OCI-LY7 (cell line): ENCODE results near the gene TBC1D5. TPM values are rescaled to one million over a fixed set of nuclear protein-coding genes. Genes with fewer than 3 reads are reported as not detected.

Experiments used
- BruUV-seq: library from RNA; stranded (reverse); fragments of 400-500 nt; replicated peaks from 2 replicates; lab custom pipeline; 2021; lab: Mats Ljungman, UMichigan
- CTCF ChIA-PET: fragments of 300-600 bp; sonication (Branson Sonifier 250); formaldehyde crosslinking; loops from one replicate; lab custom pipeline; 2022; ENCODE audit warnings: antibody characterized with exemption; ENCODE audit not compliant: unreplicated experiment; lab: Charles Lee
- POLR2A ChIA-PET: fragments of 300-600 bp; sonication (Branson Sonifier 250); formaldehyde crosslinking; loops from one replicate; lab custom pipeline; 2022; ENCODE audit warnings: antibody characterized with exemption; lab: Charles Lee
- DNase-seq: peaks from one replicate; pipeline ENCODE4 v3.0.0-alpha.2; 2015; ENCODE audit warnings: low spot score
- H2AFZ ChIP-seq: fragments of 200-600 bp; sonication (generic), shearing (Covaris generic); 2 replicates; pipeline ENCODE4 v1.6.1; 2014; ENCODE audit warnings: mild to moderate bottlenecking, antibody characterized with exemption, low read length, moderate library complexity
- H3K27ac ChIP-seq: fragments of 200-600 bp; sonication (generic); 2 replicates; pipeline ENCODE4 v1.5.1; 2014; ENCODE audit warnings: mixed run types, low read depth, mild to moderate bottlenecking, moderate library complexity, low read length, inconsistent platforms; ENCODE audit not compliant: poor library complexity, severe bottlenecking
- H3K36me3 ChIP-seq: fragments of 200-600 bp; sonication (generic); 2 replicates; pipeline ENCODE4 v1.6.1; 2014; ENCODE audit warnings: mild to moderate bottlenecking, antibody characterized with exemption, low read length, moderate library complexity, mixed read lengths; ENCODE audit not compliant: insufficient read depth
- H3K4me1 ChIP-seq: fragments of 200-600 bp; sonication (generic); 2 replicates; pipeline ENCODE4 v1.5.1; 2014; ENCODE audit warnings: mild to moderate bottlenecking, low read length; ENCODE audit not compliant: insufficient read depth, poor library complexity, severe bottlenecking
- H3K4me2 ChIP-seq: fragments of 200-600 bp; sonication (generic); 2 replicates; pipeline ENCODE4 v1.6.1; 2014; ENCODE audit warnings: mild to moderate bottlenecking, low read length
- H3K4me3 ChIP-seq: fragments of 200-600 bp; sonication (generic); 2 replicates; pipeline ENCODE4 v1.5.1; 2014; ENCODE audit warnings: mild to moderate bottlenecking, low read depth, low read length; ENCODE audit not compliant: poor library complexity, severe bottlenecking
- H3K79me2 ChIP-seq: fragments of 200-600 bp; sonication (generic); 2 replicates; pipeline ENCODE4 v1.6.1; 2016; ENCODE audit warnings: low read depth, mild to moderate bottlenecking, low read length, moderate library complexity, mixed read lengths; ENCODE audit not compliant: insufficient read depth
- H3K9me2 ChIP-seq: fragments of 200-600 bp; sonication (generic); 2 replicates; pipeline ENCODE4 v1.6.1; 2016; ENCODE audit warnings: mild to moderate bottlenecking, low read length, mixed read lengths; ENCODE audit not compliant: insufficient read depth
- H3K9me3 ChIP-seq: fragments of 200-600 bp; sonication (generic); 2 replicates; pipeline ENCODE4 v1.6.1; 2014; ENCODE audit warnings: mild to moderate bottlenecking, mixed run types, low read length, mixed read lengths
- H4K20me1 ChIP-seq: fragments of 200-600 bp; sonication (generic); 2 replicates; pipeline ENCODE4 v1.6.1; 2014; ENCODE audit warnings: mild to moderate bottlenecking, antibody characterized with exemption, low read length, moderate library complexity, mixed read lengths; ENCODE audit not compliant: insufficient read depth
- CTCF ChIP-seq: fragments of 200-600 bp; sonication (generic); conservative IDR thresholded peaks from 2 replicates; pipeline ENCODE4 v1.5.1; 2014; ENCODE audit warnings: mild to moderate bottlenecking, antibody characterized with exemption, low read length, moderate library complexity, mixed read lengths
- EZH2phosphoT487 ChIP-seq: fragments of 200-600 bp; sonication (generic); IDR thresholded peaks from 2 replicates; pipeline ENCODE4 v1.6.1; 2018; ENCODE audit warnings: low read depth, borderline replicate concordance, mild to moderate bottlenecking, mixed run types, antibody characterized with exemption, low read length, moderate library complexity, mixed read lengths
- intact Hi-C: fragments of 100-400 bp; cut with micrococcal nuclease; formaldehyde crosslinking; loops from one replicate; pipeline ENCODE4 v1.10.0; 2022; ENCODE audit not compliant: unreplicated experiment
- total RNA-seq, 2 experiments: library from RNA; depleted of rRNA in 1 of 2; stranded (reverse); fragments of >200 nt in 1 of 2; shearing (Covaris generic) in 1 of 2; gene quantifications; 2 replicates each; pipeline ENCODE4 v1.2.3, GENCODE V29; 2014 to 2022

The TBC1D5 gene
- total RNA-seq, 2 experiments from 2014 or later = 78.5 to 82.4 TPM

GRCh38 chr3:17577796-17578520 is 164.5 kb downstream of the TBC1D5 start:
- H3K9me3 ChIP-seq = no peaks in the 10 kb centered on the region
- no peak overlapping the region for H3K27ac ChIP-seq
- TF ChIP-seq EZH2phosphoT487 (no peak), CTCF (no peak)
- BruUV-seq = no TSS peak
- no peaks in the 10 kb centered on the region for H3K9me2 ChIP-seq
- intact Hi-C loops = no loop called here
- no peak for DNase-seq
- no peak overlapping the region for H2AFZ ChIP-seq
- H3K4me2 ChIP-seq = no peak overlapping the region
- ChIA-PET POLR2A (interaction anchor here (1.1 kb wide), 1 partner anchor 263 kb away, joined by 9 read pairs; no protein-coding TSS in a partner anchor), CTCF (no interaction called here)
- no peak overlapping the region for H3K4me3 ChIP-seq
- H3K4me1 ChIP-seq = peaks cover 28% of the 10 kb centered on the region
- H3K79me2 ChIP-seq = no peaks in the 10 kb centered on the region
- 0 out of 2 replicates have a peak, but pooled peaks cover 12% of the 10 kb centered on the region for H4K20me1 ChIP-seq
- H3K36me3 ChIP-seq = no peaks in the 10 kb centered on the region

GRCh38 chr3:17573396-17573795 is 169.0 kb downstream of the TBC1D5 start:
- Histone ChIP-seq H4K20me1 (no peaks in the 10 kb centered on the region), H3K4me1 (peaks cover 10% of the 10 kb centered on the region), H3K4me2 (no peak overlapping the region), H3K27ac (no peak overlapping the region), H3K79me2 (no peaks in the 10 kb centered on the region), H3K9me3 (no peaks in the 10 kb centered on the region), H2AFZ (no peak overlapping the region), H3K36me3 (no peaks in the 10 kb centered on the region), H3K9me2 (no peaks in the 10 kb centered on the region), H3K4me3 (no peak overlapping the region)
- DNase-seq = no peak
- ChIA-PET CTCF (no interaction called here), POLR2A (no interaction called here)
- no TSS peak for BruUV-seq
- TF ChIP-seq EZH2phosphoT487 = no peak
- TF ChIP-seq CTCF = no peak
- intact Hi-C loops = no loop called here

GRCh38 chr3:17571686-17572085 is 170.7 kb downstream of the TBC1D5 start:
- no peaks in the 10 kb centered on the region for H3K79me2 ChIP-seq
- H3K36me3 ChIP-seq = no peaks in the 10 kb centered on the region
- H3K27ac ChIP-seq = no peak overlapping the region
- intact Hi-C loops = no loop called here
- no peak for TF ChIP-seq EZH2phosphoT487
- no peak for TF ChIP-seq CTCF
- POLR2A ChIA-PET = interaction anchor here (0.9 to 1.1 kb wide), 2 partner anchors 11 to 29 kb away, joined by 3 read pairs; no protein-coding TSS in a partner anchor
- no peak for DNase-seq
- no TSS peak for BruUV-seq
- CTCF ChIA-PET = no interaction called here
- H3K4me3 ChIP-seq = no peak overlapping the region
- H3K9me2 ChIP-seq = no peaks in the 10 kb centered on the region
- H3K4me2 ChIP-seq = no peak overlapping the region
- H4K20me1 ChIP-seq = no peaks in the 10 kb centered on the region
- peaks cover 6% of the 10 kb centered on the region for H3K4me1 ChIP-seq
- no peak overlapping the region for H2AFZ ChIP-seq
- H3K9me3 ChIP-seq = no peaks in the 10 kb centered on the region
